ENCODE data around the gene GLO1.

- no peak for TF ChIP-seq CTCF (IDR thresholded peaks at IDR 0.05)
- TF ChIP-seq POLR2A (IDR thresholded peaks at IDR 0.05) = no peak
Observed at GRCh38 chr6:38724343-38724742, 21.4 kb upstream of the GLO1 start.
